Tibial artery (tissue), 4 donors: ENCODE measurements around the gene CEP57L1.
"Not testable (repeated sequence)": the region's sequence is repeated elsewhere in the genome, so short reads cannot be mapped to it uniquely, and the experiment has no call there.

Experiments used
- DNase-seq, 2 donors: peaks; one replicate each; pipeline ENCODE4 v3.0.0-alpha.2; 2019
- H3K27ac ChIP-seq, 2 donors: fragments of 200-600 bp; sonication (generic) in 1 of 2; 1 replicate in 1 of 2; 2 replicates in 1 of 2; pipeline ENCODE4 v1.5.1; 2018 to 2019; ENCODE audit warnings: mild to moderate bottlenecking in 1 of 2
- H3K27me3 ChIP-seq, 2 donors: fragments of 200-600 bp; sonication (generic) in 1 of 2; one replicate each; pipeline versions ENCODE4 v1.5.1 to v1.6.0; 2016 to 2019
- H3K36me3 ChIP-seq, 3 donors: fragments of 200-600 bp; sonication (generic) in 2 of 3; one replicate each; pipeline ENCODE4 v1.5.1; 2016 to 2019; ENCODE audit warnings: mild to moderate bottlenecking in 2 of 3
- H3K4me1 ChIP-seq, 4 donors: fragments of 200-600 bp; sonication (generic) in 2 of 4; 1 replicate in 3 of 4; 2 replicates in 1 of 4; pipeline ENCODE4 v1.5.1; 2016 to 2019
- H3K4me3 ChIP-seq, 2 donors: fragments of 200-600 bp; sonication (generic) in 1 of 2; 1 replicate in 1 of 2; 2 replicates in 1 of 2; pipeline ENCODE4 v1.5.1; 2018 to 2019; ENCODE audit warnings: mild to moderate bottlenecking in 2 of 2
- H3K9me3 ChIP-seq, 3 donors: fragments of 200-600 bp; sonication (generic) in 1 of 3; one replicate each; pipeline ENCODE4 v1.5.1; 2016 to 2019
- CTCF ChIP-seq, 2 experiments: fragments of 200-600 bp in 1 of 2; fragments of 450-650 bp in 1 of 2; IDR thresholded peaks; one replicate each; pipeline ENCODE4 v1.5.1; 2017 to 2019; ENCODE audit warnings: antibody characterized with exemption in 2 of 2, mild to moderate bottlenecking in 1 of 2, moderate library complexity in 1 of 2
- intact Hi-C: fragments of 100-400 bp; cut with DNase I; formaldehyde crosslinking; loops from one replicate; pipeline ENCODE4 v1.15.0; 2023; ENCODE audit warnings: low total_unique reads

CEP57L1 gene

GRCh38 chr6:109125504-109125903 is 30.2 kb downstream of the CEP57L1 start:
- H3K4me1 ChIP-seq = peaks cover 0 to 16% (median 8%) of the 10 kb centered on the region in 4 donors
- no peaks in the 10 kb centered on the region for H3K27me3 ChIP-seq
- no peak for DNase-seq
- TF ChIP-seq CTCF (IDR thresholded peaks at IDR 0.05) = no peak
- no peaks in the 10 kb centered on the region for H3K36me3 ChIP-seq
- H3K9me3 ChIP-seq = no peaks in the 10 kb centered on the region
- intact Hi-C loops = no loop called here
- no peak overlapping the region for H3K27ac ChIP-seq
- no peak overlapping the region for H3K4me3 ChIP-seq

GRCh38 chr6:109130065-109130464 is 34.8 kb downstream of the CEP57L1 start:
- no peak for TF ChIP-seq CTCF (IDR thresholded peaks at IDR 0.05)
- H3K4me1 ChIP-seq = no peaks in the 10 kb centered on the region
- no peak for DNase-seq
- intact Hi-C loops = no loop called here
- no peak overlapping the region for H3K27ac ChIP-seq
- no peaks in the 10 kb centered on the region for H3K27me3 ChIP-seq
- no peaks in the 10 kb centered on the region for H3K9me3 ChIP-seq
- H3K4me3 ChIP-seq = no peak overlapping the region
- no peaks in the 10 kb centered on the region for H3K36me3 ChIP-seq

GRCh38 chr6:109135600-109135999 is 40.3 kb downstream of the CEP57L1 start:
- intact Hi-C loops, H3K9me3 ChIP-seq, H3K4me3 ChIP-seq, DNase-seq, H3K36me3 ChIP-seq, H3K27me3 ChIP-seq, H3K4me1 ChIP-seq, H3K27ac ChIP-seq: not testable (repeated sequence)

GRCh38 chr6:109136039-109136438 is 40.7 kb downstream of the CEP57L1 start:
- H3K4me1 ChIP-seq, H3K4me3 ChIP-seq, DNase-seq, H3K36me3 ChIP-seq, H3K27me3 ChIP-seq, H3K9me3 ChIP-seq, H3K27ac ChIP-seq, intact Hi-C loops: not testable (repeated sequence)

- H3K36me3 ChIP-seq = peaks cover 6 to 11% (median 7%) of the 10 kb centered on the region in 3 donors
- H3K27me3 ChIP-seq, H3K27ac ChIP-seq, DNase-seq, H3K4me1 ChIP-seq, H3K4me3 ChIP-seq, intact Hi-C loops, H3K9me3 ChIP-seq: not testable (repeated sequence)
Measured at GRCh38 chr6:109136530-109136929, 41.2 kb downstream of the CEP57L1 start.

GRCh38 chr6:109139109-109139508 is 43.8 kb downstream of the CEP57L1 start:
- TF ChIP-seq CTCF (IDR thresholded peaks at IDR 0.05) = no peak
- no peak for DNase-seq

GRCh38 chr6:109142067-109142466 is 46.8 kb downstream of the CEP57L1 start:
- H3K27me3 ChIP-seq, DNase-seq, intact Hi-C loops, H3K4me1 ChIP-seq, H3K9me3 ChIP-seq, H3K4me3 ChIP-seq, H3K27ac ChIP-seq: not testable (repeated sequence)
- H3K36me3 ChIP-seq = peaks cover 6 to 11% (median 7%) of the 10 kb centered on the region in 3 donors

More at GRCh38 chr6:109139109-109139508, 43.8 kb downstream of the CEP57L1 start:
- H3K4me3 ChIP-seq = no peak overlapping the region
- intact Hi-C loops = no loop called here
- no peaks in the 10 kb centered on the region for H3K4me1 ChIP-seq
- no peaks in the 10 kb centered on the region for H3K27me3 ChIP-seq
- H3K9me3 ChIP-seq = no peaks in the 10 kb centered on the region
- peaks cover 6 to 11% (median 7%) of the 10 kb centered on the region in 3 donors for H3K36me3 ChIP-seq
- H3K27ac ChIP-seq = no peak overlapping the region

GRCh38 chr6:109143191-109143590 is 47.9 kb downstream of the CEP57L1 start:
- no peaks in the 10 kb centered on the region for H3K9me3 ChIP-seq
- no peaks in the 10 kb centered on the region for H3K4me1 ChIP-seq
- no peak for TF ChIP-seq CTCF (IDR thresholded peaks at IDR 0.05)
- intact Hi-C loops = no loop called here
- no peaks in the 10 kb centered on the region for H3K27me3 ChIP-seq
- no peak overlapping the region for H3K27ac ChIP-seq
- H3K4me3 ChIP-seq = no peak overlapping the region
- peaks cover 6 to 14% (median 11%) of the 10 kb centered on the region in 3 donors for H3K36me3 ChIP-seq
- no peak for DNase-seq

- peaks cover 11 to 23% (median 12%) of the 10 kb centered on the region in 3 donors for H3K36me3 ChIP-seq
- intact Hi-C loops, H3K27me3 ChIP-seq, H3K27ac ChIP-seq, DNase-seq, H3K9me3 ChIP-seq, H3K4me3 ChIP-seq, H3K4me1 ChIP-seq: not testable (repeated sequence)
Measured at GRCh38 chr6:109148251-109148650, 52.9 kb downstream of the CEP57L1 start.

- intact Hi-C loops, H3K27ac ChIP-seq, H3K27me3 ChIP-seq, H3K4me3 ChIP-seq, H3K9me3 ChIP-seq, DNase-seq, H3K4me1 ChIP-seq: not testable (repeated sequence)
- H3K36me3 ChIP-seq = peaks cover 11 to 23% (median 12%) of the 10 kb centered on the region in 3 donors
Measured at GRCh38 chr6:109148716-109149115, 53.4 kb downstream of the CEP57L1 start.
